Dendritic cell treated with granulocyte-macrophage colony-stimulating factor and Interleukin-4, amounts not matched to agents 40 ng/mL and 50 ng/mL, for 4 days (primary cell): ENCODE results near the gene PTPRK.
A peak's percentile ranks its signal among the peaks of the same experiment; 100 is the strongest.

Experiments used
- H3K27ac Mint-ChIP-seq: one replicate; pipeline ENCODE4 v1.8.0; 2022; ENCODE audit warnings: mild to moderate bottlenecking, mixed read lengths
- H3K27me3 Mint-ChIP-seq: one replicate; pipeline ENCODE4 v1.8.0; 2022; ENCODE audit warnings: mild to moderate bottlenecking, mixed read lengths
- H3K36me3 Mint-ChIP-seq: one replicate; pipeline ENCODE4 v1.8.0; 2022; ENCODE audit warnings: low read depth, mixed read lengths
- H3K4me1 Mint-ChIP-seq: one replicate; pipeline ENCODE4 v1.8.0; 2022; ENCODE audit warnings: low read depth, mixed read lengths
- H3K4me3 Mint-ChIP-seq: one replicate; pipeline ENCODE4 v1.8.0; 2022; ENCODE audit warnings: mild to moderate bottlenecking, moderate library complexity, mixed read lengths
- H3K9me3 Mint-ChIP-seq: one replicate; pipeline ENCODE4 v1.8.0; 2022; ENCODE audit warnings: mixed read lengths
- intact Hi-C: fragments of 100-400 bp; cut with micrococcal nuclease; formaldehyde crosslinking; loops from one replicate; pipeline ENCODE4 v1.15.0; 2022

PTPRK gene

GRCh38 chr6:128271011-128271410, 249.4 kb downstream of the PTPRK start:
- H3K4me3 Mint-ChIP-seq = no peak overlapping the region

GRCh38 chr6:128266946-128267345, 253.5 kb downstream of the PTPRK start:
- no peaks in the 10 kb centered on the region for H3K4me1 Mint-ChIP-seq
- no peaks in the 10 kb centered on the region for H3K27me3 Mint-ChIP-seq
- H3K4me3 Mint-ChIP-seq = no peak overlapping the region
- no peaks in the 10 kb centered on the region for H3K36me3 Mint-ChIP-seq
- no peak overlapping the region for H3K27ac Mint-ChIP-seq
- intact Hi-C loops = no loop called here
- no peaks in the 10 kb centered on the region for H3K9me3 Mint-ChIP-seq

More at GRCh38 chr6:128271011-128271410, 249.4 kb downstream of the PTPRK start:
- Mint-ChIP-seq H3K27me3 (no peaks in the 10 kb centered on the region), H3K4me1 (no peaks in the 10 kb centered on the region), H3K36me3 (no peaks in the 10 kb centered on the region), H3K9me3 (no peaks in the 10 kb centered on the region), H3K27ac (no peak overlapping the region)
- intact Hi-C loops = no loop called here

- Mint-ChIP-seq H3K4me1 (no peaks in the 10 kb centered on the region), H3K27ac (no peak overlapping the region), H3K4me3 (no peak overlapping the region), H3K27me3 (no peaks in the 10 kb centered on the region), H3K9me3 (no peaks in the 10 kb centered on the region), H3K36me3 (no peaks in the 10 kb centered on the region)
- intact Hi-C loops = no loop called here
Measured at GRCh38 chr6:128265706-128266105, 254.7 kb downstream of the PTPRK start.

GRCh38 chr6:128259730-128260685, 260.4 kb downstream of the PTPRK start:
- Mint-ChIP-seq H3K4me1 (peaks cover 5% of the 10 kb centered on the region), H3K4me3 (peak overlapping the region; percentile 27), H3K27me3 (no peaks in the 10 kb centered on the region), H3K36me3 (no peaks in the 10 kb centered on the region), H3K27ac (no peak overlapping the region), H3K9me3 (no peaks in the 10 kb centered on the region)
- intact Hi-C loops = no loop called here

GRCh38 chr6:128259029-128259724, 261.2 kb downstream of the PTPRK start:
- intact Hi-C loops = no loop called here
- no peaks in the 10 kb centered on the region for H3K36me3 Mint-ChIP-seq
- H3K27me3 Mint-ChIP-seq = no peaks in the 10 kb centered on the region
- H3K9me3 Mint-ChIP-seq = no peaks in the 10 kb centered on the region
- peak overlapping the region; percentile 24 for H3K4me3 Mint-ChIP-seq
- H3K4me1 Mint-ChIP-seq = peaks cover 5% of the 10 kb centered on the region
- no peak overlapping the region for H3K27ac Mint-ChIP-seq

GRCh38 chr6:128256095-128256494, 264.3 kb downstream of the PTPRK start:
- Mint-ChIP-seq H3K4me3 (no peak overlapping the region), H3K36me3 (no peaks in the 10 kb centered on the region), H3K9me3 (no peaks in the 10 kb centered on the region), H3K27me3 (no peaks in the 10 kb centered on the region), H3K4me1 (peaks cover 5% of the 10 kb centered on the region), H3K27ac (no peak overlapping the region)
- intact Hi-C loops = no loop called here

GRCh38 chr6:128252341-128253176, 267.8 kb downstream of the PTPRK start:
- H3K27me3 Mint-ChIP-seq = no peaks in the 10 kb centered on the region
- no peak overlapping the region for H3K4me3 Mint-ChIP-seq
- no peaks in the 10 kb centered on the region for H3K9me3 Mint-ChIP-seq
- H3K27ac Mint-ChIP-seq = no peak overlapping the region
- no peaks in the 10 kb centered on the region for H3K4me1 Mint-ChIP-seq
- H3K36me3 Mint-ChIP-seq = no peaks in the 10 kb centered on the region
- intact Hi-C loops = no loop called here

GRCh38 chr6:128251445-128252340, 268.7 kb downstream of the PTPRK start:
- no peaks in the 10 kb centered on the region for H3K27me3 Mint-ChIP-seq
- H3K9me3 Mint-ChIP-seq = no peaks in the 10 kb centered on the region
- H3K27ac Mint-ChIP-seq = no peak overlapping the region
- H3K36me3 Mint-ChIP-seq = no peaks in the 10 kb centered on the region
- no peaks in the 10 kb centered on the region for H3K4me1 Mint-ChIP-seq
- no peak overlapping the region for H3K4me3 Mint-ChIP-seq
- intact Hi-C loops = no loop called here

GRCh38 chr6:128250370-128251070, 269.9 kb downstream of the PTPRK start:
- Mint-ChIP-seq H3K4me1 (no peaks in the 10 kb centered on the region), H3K27ac (no peak overlapping the region), H3K9me3 (no peaks in the 10 kb centered on the region), H3K4me3 (no peak overlapping the region), H3K36me3 (no peaks in the 10 kb centered on the region), H3K27me3 (no peaks in the 10 kb centered on the region)
- intact Hi-C loops = no loop called here

- intact Hi-C loops = no loop called here
- H3K36me3 Mint-ChIP-seq = no peaks in the 10 kb centered on the region
- no peaks in the 10 kb centered on the region for H3K27me3 Mint-ChIP-seq
- H3K4me1 Mint-ChIP-seq = no peaks in the 10 kb centered on the region
- H3K9me3 Mint-ChIP-seq = no peaks in the 10 kb centered on the region
- H3K27ac Mint-ChIP-seq = no peak overlapping the region
- H3K4me3 Mint-ChIP-seq = no peak overlapping the region
Measured at GRCh38 chr6:128249429-128249828, 271.0 kb downstream of the PTPRK start.

- Mint-ChIP-seq H3K36me3 (no peaks in the 10 kb centered on the region), H3K27me3 (no peaks in the 10 kb centered on the region), H3K4me1 (no peaks in the 10 kb centered on the region), H3K27ac (no peak overlapping the region), H3K9me3 (no peaks in the 10 kb centered on the region), H3K4me3 (no peak overlapping the region)
- intact Hi-C loops = no loop called here
Measured at GRCh38 chr6:128246472-128247260, 273.7 kb downstream of the PTPRK start.

GRCh38 chr6:128244751-128245405, 275.5 kb downstream of the PTPRK start:
- Mint-ChIP-seq H3K36me3 (no peaks in the 10 kb centered on the region), H3K9me3 (no peaks in the 10 kb centered on the region), H3K27me3 (no peaks in the 10 kb centered on the region), H3K4me1 (no peaks in the 10 kb centered on the region), H3K27ac (no peak overlapping the region), H3K4me3 (no peak overlapping the region)
- intact Hi-C loops = no loop called here
